HG02943 (cell line): Measurements from ENCODE around the gene GAK.

Experiments used
- ATAC-seq: cut with Tn5 transposase; IDR thresholded peaks from one replicate; pipeline ENCODE4 v1.9.1; 2021; ENCODE audit warnings: mild to moderate bottlenecking, low read depth, moderate library complexity; ENCODE audit not compliant: unreplicated experiment

Gene GAK

DNA sequence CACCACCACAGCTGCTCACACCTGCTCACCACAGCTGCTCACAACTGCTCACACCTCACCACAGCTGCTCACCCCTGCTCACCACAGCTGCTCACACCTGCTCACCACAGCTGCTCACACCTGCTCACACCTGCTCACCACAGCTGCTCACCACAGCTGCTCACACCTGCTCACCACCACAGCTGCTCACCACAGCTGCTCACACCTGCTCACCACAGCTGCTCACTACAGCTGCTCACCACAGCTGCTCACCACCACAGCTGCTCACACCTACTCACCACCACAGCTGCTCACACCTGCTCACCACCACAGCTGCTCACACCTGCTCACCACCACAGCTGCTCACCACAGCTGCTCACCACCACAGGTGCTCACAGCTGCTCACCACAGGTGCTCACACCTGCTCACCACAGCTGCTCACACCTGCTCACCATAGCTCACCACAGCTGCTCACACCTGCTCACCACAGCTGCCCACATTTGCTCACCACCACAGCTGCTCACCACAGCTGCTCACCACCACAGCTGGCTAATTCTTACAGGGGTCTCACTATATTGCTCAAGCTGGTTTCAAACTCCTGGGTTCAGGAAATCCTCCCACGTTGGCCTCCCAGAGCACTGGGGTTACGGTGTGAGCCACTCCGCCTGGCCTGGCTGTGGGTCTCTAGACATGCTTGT lies 75.8 kb downstream of the GAK start:
- ATAC-seq = no peak

GRCh38 chr4:855880-856224 lies 76.3 kb downstream of the GAK start:
- no peak for ATAC-seq

DNA sequence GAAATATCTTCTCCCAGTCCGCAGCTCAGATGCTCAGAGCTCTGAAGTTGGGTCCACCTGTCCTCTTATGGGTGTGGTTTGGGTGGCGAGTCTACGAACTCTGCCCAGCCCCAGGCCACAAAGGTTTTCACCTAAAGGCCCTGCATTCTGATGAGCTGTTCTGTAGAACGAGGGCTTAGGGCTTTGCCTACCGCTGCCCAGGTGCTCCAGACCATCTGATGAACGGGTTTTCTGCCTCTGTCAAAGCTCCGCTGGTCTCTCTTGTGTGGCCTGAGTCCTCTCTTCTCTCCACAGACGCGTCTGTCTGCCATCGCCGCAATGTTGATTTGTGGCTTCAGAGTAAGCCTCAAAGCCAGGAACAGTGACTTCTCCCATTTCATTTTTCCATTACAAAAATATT lies 77.8 kb downstream of the GAK start:
- ATAC-seq = no peak

DNA sequence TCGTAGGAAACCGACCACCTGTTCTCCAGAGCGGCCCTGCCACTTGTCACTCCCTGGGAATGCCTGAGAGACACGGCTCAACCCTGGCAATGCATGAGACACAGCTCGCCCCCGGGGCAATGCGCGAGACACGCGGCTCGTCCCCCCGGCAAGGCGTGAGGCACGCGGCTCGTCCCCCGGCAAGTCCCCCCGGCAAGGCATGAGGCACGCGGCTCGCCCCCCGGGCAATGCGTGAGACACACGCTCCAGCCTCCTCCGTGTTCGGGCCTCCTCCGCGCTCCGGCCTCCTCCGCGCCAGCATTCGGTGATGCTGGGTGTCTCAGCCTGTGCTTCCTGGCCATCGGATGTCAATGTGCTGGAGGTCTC lies 78.7 kb downstream of the GAK start:
- ATAC-seq = no peak

DNA sequence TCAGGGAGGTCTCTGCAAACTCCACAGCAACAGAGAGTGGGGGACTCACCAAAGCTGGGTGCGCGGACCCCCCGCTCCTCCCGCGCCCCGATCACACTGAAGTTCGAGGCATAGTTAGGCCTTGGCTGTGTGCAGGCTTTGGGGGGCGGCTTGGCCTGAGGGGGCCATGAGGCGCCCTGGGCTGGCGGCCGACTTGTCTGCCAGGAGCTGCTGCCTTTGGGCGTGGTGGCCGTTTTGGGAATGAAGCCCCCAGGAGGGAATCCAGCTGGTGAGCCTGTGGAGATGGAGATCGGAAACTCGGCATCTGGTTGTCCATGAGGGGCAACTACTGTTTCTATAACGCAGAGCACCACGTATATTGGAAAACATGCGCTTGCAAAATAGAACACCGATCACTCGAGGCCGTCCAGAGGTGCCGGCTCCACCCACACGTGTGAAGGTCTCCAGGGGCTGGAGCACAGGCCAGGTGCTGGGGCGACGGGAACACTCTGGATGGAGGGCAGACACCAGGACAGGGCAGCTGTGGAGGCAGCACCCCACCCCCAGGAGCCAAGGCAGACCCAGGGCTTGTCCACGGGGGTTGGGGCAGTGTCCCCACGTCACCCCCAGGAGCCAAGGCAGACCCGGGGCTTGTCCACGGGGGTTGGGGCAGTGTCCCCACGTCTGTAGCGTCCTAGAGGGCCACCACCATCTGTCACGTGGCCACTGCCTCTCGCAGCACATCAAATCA lies 80.2 kb downstream of the GAK start:
- no peak for ATAC-seq

- no peak for ATAC-seq
Observed at GRCh38 chr4:850323-850945, 81.7 kb downstream of the GAK start.

- no peak for ATAC-seq
Observed at GRCh38 chr4:849478-850175, 82.5 kb downstream of the GAK start.

DNA sequence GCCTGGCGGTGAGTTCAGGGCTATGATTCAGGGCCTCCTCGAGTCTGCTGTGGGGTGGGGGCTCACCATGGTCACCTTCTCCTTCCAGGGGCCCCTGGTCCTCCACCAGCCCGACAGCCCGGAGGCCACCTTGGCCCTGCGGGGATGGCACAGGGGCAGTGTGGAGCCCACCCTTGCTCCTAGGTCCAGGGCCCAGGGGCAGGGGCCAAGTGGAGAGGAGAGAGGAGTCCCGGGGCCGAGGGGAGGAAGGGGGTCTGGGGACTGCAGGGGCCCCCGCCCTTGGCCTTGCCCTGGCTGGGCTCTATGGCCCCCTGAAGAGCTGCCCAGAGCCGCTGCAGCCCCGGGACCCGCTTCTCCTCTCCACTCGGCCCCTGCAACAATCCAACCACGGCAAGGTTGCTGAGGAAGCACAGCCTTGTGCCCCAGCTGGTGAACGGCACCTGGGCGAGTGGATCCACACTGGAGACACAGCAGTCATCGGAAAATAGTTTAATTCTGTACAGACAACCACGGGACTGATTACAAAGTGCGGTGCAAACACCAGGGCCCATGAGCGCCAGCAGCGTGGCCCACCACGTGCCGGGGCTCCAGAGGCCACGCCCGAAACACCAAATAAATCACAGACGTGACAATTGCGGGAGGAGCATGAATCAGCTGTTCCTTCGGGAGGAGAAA lies 83.2 kb downstream of the GAK start:
- no peak for ATAC-seq

- ATAC-seq = no peak
Observed at GRCh38 chr4:848307-848691, 83.8 kb downstream of the GAK start.

- no peak for ATAC-seq
Observed at GRCh38 chr4:845836-846251, 86.3 kb downstream of the GAK start.

- ATAC-seq = no peak
Observed at GRCh38 chr4:845233-845835, 86.8 kb downstream of the GAK start.

DNA sequence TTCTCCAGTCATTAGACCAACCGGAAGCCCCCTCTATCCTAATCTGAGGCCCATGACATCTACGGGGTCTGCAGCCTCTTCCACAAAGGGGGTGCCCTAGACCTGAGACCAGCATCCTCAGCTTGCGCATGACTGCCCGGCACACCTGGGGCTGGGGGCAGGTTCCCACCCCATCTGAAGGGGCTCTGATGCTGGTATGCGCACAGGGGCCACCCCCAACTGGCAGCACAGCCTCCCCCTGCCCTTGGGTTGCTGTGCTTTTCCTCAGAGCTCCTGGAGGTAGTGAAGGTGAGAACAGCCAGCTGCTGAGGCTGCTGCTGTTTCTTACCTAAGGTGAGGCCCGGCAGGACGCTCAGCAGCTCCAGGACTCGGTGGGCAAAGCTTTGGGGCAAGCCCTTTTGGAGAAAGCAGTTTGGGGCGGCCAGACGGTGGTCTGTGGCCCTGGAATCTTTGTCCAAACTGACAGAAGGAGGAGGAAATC lies 87.3 kb downstream of the GAK start:
- no peak for ATAC-seq

DNA sequence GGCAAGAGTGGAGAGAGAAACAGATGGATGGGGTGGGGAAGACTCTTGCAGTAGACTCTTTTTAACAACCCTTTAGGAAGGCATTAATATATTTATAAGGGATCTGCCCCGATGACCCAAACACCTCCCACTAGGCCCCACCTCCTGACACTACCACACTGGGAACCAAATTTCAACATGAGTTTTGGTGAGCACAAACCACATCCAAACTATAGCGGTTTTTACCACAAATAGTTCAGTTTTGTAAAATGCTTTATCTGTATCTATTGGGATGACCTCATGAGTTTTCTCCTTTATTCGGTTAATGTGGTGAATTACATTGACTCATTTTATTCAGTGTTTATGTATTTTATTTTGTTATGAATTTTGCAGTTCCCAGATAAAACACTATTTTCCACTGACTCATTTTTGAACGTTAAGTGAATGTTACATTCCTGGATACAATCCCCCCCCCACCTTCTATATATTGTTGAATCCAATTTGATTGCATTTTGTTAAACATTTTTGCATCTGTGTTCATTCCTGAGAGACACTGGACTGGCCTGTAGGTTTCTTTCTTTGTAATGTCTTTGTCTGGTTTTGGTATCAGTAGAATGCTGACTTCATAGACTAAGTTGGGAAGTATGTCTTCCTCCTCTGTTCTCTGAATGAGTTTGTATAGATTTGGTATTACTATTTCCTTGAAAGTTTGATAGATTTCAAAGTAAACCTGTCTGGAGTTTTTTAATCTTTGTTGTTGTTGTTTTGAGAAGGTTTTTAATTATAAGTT lies 92.3 kb downstream of the GAK start:
- ATAC-seq = no peak

DNA sequence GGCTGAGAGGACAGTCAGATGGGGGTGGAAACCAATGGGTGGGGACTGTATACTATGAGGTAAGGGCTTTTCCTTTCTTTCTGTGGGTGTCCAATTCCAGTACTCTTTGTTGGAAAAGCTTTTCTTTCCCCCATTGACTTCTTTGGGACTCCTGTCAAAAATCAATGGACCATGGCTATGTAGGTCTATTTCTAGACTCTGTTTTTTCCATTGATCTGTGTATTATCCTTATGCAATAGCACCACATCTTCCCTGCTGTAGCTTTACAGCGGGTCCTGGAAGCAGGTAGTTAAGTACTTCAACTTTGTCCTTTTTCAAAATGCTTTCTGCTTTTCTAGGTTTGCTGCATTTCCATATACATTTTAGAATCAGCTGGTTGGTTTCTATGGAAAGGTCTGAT lies 94.3 kb downstream of the GAK start:
- no peak for ATAC-seq

GRCh38 chr4:836750-837301 lies 95.3 kb downstream of the GAK start:
- ATAC-seq = no peak

DNA sequence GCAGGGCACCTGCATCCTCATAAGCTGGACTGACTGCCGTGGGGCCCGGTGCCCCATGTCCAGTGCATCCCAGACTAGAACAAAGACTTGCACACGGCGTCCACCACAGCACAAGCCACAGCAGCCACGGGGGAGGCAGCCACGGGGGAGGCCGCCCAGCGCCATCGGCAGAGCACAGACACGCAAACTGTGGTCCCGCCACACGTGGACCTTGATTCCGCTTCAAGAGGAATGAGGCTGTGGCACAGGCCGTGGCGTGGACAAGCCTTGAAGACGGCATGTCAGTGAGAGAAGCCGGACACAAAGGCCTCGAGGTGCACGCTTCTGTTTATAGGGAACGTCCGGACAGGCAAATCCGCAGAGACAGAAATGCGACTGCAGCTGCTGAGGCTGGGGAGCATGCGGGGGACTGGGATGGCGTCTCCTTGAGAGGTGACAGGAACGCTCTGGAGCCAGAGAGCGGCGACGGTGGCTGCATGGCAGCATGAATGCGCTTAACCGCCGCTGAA lies 96.1 kb downstream of the GAK start:
- no peak for ATAC-seq

- ATAC-seq = no peak
Observed at GRCh38 chr4:835148-836002, 96.7 kb downstream of the GAK start.
